SK-N-MC (cell line): ENCODE measurements around the gene PTPRN2.

ENCODE experiments used
- EZH2 ChIP-seq: fragments of 200-600 bp; sonication (generic); IDR thresholded peaks from one replicate; pipeline ENCODE4 v1.6.1; 2017; ENCODE audit warnings: antibody characterized with exemption
- FOXP2 ChIP-seq: optimal IDR thresholded peaks from 2 replicates; pipeline ENCODE3; 2011; ENCODE audit warnings: mild to moderate bottlenecking, moderate library complexity; ENCODE audit not compliant: insufficient read depth; ENCODE audit errors: extremely low read length, control extremely low read depth
- POLR2AphosphoS5 ChIP-seq: IDR thresholded peaks from 2 replicates; pipeline ENCODE4 v1.6.1; 2012; ENCODE audit warnings: mild to moderate bottlenecking, low read depth, low read length, borderline replicate concordance

GRCh38 chr7:157721468-157722136, 866.0 kb downstream of the PTPRN2 start:
- TF ChIP-seq EZH2 (no peak), POLR2AphosphoS5 (no peak), FOXP2 (no peak)
